Stimulated activated CD8-positive, alpha-beta memory T cell treated with anti-CD3 and anti-CD28 coated beads, Interleukin-7, amount 100 ng/mL, for 24 hours (primary cell): ENCODE results near the gene ARHGEF33.
"Not testable (repeated sequence)": the region's sequence is repeated elsewhere in the genome, so short reads cannot be mapped to it uniquely, and the experiment has no call there.

ENCODE experiments used
- DNase-seq: peaks from one replicate; pipeline ENCODE4 v3.0.0-alpha.2; 2020; ENCODE audit warnings: low read depth

The ARHGEF33 gene

DNA sequence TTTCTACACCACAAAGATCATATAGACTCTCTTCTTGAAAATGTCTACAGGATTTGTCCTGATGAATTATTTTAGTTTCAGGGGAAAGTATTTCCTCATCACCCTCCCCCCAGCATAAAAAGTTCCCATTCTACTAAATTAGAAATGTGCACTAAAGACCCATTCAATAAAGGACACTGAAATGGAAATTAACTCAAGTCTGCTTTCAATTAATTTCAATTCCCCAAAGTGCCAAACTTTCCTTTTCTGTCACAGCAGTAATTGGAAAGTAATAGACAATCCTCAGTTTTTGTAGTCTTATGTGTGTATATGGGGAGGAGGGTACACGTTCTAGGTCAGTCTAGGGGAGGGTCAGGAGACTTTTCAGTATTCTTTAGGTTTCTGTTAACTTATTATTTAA, 21.5 kb downstream of the ARHGEF33 start:
- no peak for DNase-seq

DNA sequence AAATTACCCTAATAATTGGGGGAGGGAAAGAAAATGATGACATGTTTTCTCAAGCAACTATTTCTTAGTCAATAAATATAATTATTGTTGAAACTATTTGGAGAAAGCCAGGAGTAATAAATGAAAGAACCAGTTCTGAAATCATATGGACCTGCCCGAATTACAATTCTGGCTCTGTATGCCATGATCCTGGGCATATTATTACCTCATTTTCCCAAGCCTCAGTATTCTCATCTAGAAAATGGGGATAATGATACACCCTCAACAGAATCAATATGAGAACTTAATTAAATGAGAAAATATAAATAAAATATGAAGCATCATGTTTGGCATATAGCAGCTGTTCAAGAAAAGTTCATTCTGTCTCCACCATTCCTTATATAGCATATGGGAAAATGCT, 22.9 kb downstream of the ARHGEF33 start:
- DNase-seq, result no peak

DNA sequence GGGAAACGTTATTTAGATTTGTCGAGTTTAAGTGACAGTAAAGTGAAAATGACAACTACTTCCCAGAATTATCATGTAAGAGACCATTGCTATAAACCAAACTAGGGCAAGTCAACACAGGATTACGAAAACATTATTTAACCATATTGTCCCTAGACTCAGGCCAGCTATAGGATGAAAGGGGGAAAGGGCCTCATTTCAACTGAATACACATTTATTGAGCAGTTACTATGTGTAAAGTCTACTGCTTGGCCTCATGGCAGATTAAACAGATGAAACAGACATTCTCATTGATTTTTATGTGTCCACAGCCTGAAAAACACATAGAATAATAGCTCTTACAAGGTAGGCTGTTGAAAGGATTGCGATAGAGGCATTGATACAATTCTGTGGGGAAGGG, 32.7 kb downstream of the ARHGEF33 start:
- DNase-seq, result no peak

DNA sequence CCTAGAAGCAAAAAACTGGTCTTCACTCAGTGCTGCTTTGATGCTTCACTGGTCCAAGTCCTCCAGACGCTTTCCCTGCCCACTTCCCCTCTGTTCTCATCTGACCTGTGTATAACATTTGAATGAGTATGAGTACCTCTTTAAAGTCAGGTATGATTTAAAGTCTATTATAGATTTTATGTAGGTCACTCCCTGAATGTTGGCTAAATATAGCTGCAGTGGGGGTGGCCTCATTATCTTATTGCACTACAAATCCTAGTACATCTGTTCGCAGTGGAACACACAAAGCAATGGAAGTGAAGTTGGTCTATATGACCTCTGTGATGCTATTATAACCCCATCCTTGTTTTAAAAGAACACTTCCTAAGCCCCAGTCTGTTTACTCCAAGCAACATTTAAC, 33.2 kb downstream of the ARHGEF33 start:
- no peak for DNase-seq

DNA sequence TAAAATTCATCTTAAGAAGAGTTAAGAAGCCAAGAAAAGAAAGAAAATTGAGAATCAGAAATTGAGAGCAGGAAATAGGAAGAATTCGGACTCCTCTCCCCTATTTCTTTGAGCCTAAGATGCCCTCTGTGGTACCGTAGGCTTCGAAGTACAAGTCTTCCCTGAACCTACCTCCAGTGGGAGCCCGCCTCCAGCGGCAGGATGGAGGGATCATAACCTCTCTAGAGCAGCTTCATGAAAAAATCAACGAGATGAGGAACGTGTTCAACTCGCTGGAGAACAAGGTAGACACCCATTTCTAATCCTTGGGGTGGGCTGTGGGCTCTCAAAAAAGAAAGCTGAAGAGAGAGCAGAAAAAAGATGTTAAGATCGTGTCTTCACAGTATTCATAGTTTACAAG, 36.3 kb downstream of the ARHGEF33 start:
- DNase-seq, result no peak

- no peak for DNase-seq
These were observed 40.9 kb downstream of the ARHGEF33 start for GRCh38 chr2:38930600-38930999.

- no peak for DNase-seq
These were observed 42.9 kb downstream of the ARHGEF33 start for GRCh38 chr2:38932586-38932985.

GRCh38 chr2:38933653-38934052, 44.0 kb downstream of the ARHGEF33 start:
- no peak for DNase-seq

DNA sequence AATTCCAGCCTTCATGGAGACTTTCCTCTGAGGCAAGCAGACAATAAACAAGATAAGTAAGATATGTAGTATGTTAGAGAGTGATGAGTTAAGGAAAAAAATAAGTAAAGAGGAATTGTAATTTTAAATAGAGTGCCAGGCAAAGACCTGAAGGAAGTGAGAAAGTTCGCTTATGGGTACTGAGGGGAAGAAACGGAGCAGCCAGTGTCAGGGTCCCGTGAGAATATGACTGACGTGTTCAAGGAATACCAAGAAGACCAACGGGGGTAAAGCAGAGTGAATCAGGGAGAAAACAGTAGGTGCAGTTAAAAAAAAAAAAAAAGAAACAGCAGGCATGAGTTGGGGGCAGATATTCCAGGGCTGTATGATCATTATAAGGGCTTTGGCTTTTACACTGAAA, 45.1 kb downstream of the ARHGEF33 start:
- no peak for DNase-seq

DNA sequence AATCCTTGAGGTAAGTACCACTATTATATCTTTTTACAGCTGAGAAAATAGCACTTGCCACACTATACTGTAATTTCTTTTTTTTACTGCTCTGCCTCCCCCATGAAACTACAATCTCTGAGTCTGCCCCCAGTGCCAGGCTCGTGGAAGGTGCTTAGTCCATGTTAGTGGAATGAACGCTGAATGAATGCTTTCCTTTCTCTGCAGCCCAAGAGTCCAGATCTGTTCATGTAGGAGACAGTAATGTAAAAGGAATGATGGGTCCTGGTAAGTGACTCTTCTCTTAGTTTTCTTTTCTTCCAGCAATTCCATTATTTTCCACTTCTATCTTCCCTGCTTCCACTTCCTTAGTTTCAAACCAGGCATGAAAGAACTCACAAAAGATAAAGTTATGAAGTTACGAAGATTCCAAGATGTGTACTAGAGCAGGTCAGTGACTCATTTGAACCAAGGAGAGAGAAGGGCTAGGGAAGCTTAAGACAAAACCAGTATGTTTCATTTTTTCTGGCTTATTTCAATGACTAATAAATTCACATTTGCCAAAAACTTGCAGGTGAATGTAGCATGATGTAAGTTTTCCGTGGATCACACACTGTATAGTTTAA, 46.0 kb downstream of the ARHGEF33 start:
- DNase-seq, result no peak

DNA sequence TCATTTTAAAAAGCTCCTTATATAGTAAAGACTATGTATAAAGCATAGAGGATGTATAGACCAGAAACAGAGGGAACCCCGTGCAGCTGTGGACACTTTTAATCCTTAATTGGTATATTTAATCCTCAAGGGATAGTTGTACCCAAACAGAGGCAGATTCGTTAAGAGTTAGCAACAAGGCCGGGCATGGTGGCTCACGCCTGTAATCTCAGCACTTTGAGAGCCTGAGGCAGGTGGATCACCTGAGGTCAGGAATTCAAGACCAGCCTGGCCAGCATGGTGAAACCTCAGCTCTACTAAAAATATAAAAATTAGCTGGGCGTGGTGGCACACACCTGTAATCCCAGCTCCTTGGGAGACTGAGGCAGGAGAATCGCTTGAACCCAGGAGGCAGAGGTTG, 46.8 kb downstream of the ARHGEF33 start:
- DNase-seq, result not testable (repeated sequence)

- no peak for DNase-seq
These were observed 47.9 kb downstream of the ARHGEF33 start for GRCh38 chr2:38937548-38937947.

- DNase-seq, result no peak
These were observed 51.1 kb downstream of the ARHGEF33 start for GRCh38 chr2:38940746-38941145.

DNA sequence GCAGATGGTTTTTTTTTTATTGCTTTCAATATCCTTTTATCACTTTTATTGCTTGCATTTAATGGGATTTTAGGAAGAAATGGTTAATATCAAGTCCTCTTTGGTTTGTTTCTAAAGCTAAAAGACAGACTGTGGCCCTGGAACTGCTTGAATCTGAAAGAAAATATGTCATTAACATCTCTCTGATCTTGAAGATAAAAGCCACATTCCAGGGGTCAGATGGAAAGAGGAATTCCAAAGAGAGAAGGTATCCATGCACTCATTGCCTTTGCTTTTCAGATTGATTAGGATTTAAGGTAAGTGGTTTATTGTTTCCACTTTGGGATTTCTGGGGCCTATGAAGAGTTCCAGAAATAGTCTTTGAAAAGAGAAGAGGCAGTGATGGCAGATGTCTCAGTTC, 54.1 kb downstream of the ARHGEF33 start:
- no peak for DNase-seq

- no peak for DNase-seq
These were observed 55.7 kb downstream of the ARHGEF33 start for GRCh38 chr2:38945372-38945771.

DNA sequence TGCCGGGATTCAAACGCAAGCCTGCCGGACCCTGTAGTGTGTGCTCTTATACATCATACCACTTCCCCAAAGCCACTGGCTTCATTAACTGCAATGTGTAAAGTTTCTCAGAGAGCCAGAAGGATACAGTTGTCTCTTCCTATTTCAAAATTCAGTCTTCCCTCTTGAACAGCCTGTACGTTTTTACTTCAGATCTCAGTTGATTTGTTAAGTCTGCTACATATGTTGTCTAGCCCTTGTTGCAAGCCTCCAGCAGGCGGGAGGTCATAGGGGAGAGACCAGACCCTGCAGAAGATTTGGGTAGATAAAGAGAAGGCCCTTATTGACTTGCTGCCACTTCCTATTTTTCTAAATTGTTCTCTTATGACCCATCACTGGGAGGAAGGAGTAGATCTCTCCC, 56.2 kb downstream of the ARHGEF33 start:
- no peak for DNase-seq

DNA sequence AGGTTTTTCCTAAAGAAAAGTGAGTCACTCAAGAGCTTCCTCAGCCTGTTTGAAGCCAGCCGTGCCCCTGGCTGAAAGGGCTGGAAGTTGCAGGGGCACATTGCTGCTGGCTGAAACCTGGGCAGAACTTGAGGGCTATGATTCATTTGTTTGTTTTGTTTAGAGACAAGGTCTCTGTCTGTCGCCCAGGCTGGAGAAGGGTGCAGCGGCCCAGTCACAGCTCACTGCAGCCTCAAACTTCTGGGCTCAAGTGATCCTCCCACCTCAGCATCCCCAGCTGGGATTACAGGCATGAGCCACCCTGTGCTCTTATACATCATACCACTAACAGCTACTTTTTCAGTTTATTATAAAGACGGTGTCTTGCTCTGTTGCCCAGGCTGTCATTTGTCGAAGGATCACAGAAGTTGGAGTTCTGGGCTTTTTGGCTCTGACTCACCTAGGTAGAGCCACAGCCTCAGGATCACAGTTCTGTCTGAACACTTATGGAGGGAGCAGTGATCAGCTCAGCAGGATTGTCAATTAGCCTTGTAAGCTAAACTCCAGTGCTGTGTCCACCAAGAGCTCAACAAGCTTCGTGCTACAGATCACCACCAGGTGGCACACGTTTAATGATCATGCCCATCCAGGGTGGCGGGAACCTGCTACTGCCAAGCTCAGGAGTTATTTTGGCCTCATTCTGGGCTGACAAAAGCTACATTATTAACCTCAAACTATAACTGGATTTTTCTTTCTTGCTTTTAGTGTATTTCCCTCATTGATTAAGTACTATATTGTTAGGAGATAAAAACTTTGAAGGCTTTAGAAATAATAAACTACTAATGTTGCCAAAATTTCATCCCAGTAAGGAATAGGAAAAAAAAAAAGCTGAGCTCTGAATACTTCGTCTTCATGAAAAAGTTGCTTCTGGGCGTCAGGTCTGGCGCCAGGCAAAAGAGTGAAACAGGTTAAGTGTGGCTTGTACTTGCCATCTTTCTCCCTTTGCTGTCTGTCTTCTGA, 57.9 kb downstream of the ARHGEF33 start:
- peak; percentile 34 for DNase-seq

DNA sequence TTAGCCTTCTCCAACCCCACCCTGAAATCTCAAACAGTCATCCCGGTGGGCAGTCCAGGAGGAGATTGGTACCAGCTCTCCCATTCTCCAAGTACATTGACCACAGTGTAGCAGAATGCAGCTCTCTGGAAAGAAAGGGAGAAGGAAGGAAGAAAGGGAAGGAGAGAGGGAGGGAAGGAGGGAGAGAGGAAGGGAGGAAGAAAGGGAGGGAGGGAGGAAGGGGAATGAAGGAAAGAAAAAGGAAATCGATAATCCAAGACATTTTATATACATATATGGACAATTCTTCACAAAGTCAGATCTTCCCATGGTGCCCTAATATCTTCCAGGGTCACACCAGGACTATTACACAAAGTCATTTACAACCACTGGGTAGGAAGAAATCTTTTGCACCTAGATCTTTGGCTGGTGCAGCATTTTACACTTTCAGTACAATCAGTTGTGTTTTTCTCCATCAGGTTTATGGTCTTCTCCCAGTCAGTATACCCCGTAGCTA, 58.8 kb downstream of the ARHGEF33 start:
- no peak for DNase-seq

DNA sequence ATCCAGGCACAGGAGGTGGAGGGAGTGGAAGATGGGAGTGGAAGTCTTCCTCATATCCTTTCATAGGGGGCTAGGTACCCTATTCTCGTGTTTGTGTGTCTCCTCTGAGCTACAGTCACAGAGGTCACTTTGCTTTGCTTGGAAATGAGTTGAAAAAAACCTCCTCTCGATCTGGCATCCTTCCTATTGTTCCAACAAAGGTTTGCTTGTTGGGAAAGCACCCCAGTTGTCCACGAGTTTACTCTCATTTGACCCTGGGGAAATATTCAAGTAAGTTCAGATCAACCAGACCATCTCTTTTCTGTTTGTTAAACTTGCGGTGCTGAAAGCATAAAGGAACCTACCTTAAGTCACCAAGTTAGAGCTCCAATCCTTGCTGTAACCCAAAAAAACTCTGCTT, 59.3 kb downstream of the ARHGEF33 start:
- no peak for DNase-seq

DNA sequence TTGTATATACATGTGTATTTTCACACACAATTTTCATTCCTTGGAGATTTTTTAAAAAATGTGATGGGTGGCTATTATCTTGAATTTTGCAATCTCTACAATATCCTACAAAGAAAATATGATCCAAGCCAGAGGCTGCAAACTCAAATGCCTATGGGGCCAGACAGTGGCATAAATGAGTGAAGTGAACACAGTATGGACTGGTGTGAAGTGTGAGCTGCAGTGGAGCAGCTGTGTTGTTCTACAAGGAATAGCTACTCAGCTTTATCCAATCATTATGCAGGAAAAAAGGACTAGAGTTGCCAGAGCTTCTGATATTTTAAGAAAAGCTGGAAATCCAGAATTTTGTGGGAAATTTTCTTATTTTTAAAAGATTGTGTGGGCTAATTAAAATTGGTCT, 62.1 kb downstream of the ARHGEF33 start:
- no peak for DNase-seq

GRCh38 chr2:38957972-38958371, 68.3 kb downstream of the ARHGEF33 start:
- DNase-seq, result no peak

DNA sequence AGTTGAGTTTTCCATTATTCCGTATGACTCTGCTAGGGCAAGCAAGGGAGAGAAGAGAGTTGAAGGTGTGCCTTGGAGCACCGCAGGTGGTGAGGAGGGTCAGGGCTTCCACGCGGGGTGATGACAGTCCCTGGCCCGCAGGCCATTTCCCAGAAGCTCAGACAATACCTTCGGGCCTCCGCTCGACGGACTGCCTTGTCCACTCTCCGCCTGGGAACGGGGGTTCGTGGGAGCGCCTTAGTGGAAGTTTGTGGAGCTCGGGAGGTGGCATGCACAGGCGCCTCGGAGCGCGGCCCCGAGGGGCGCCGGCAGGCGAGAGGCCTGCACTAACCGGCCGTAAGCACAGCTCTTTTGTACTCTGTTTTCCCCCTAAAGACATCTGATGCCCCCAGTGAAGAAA, 69.8 kb downstream of the ARHGEF33 start:
- DNase-seq, result no peak

DNA sequence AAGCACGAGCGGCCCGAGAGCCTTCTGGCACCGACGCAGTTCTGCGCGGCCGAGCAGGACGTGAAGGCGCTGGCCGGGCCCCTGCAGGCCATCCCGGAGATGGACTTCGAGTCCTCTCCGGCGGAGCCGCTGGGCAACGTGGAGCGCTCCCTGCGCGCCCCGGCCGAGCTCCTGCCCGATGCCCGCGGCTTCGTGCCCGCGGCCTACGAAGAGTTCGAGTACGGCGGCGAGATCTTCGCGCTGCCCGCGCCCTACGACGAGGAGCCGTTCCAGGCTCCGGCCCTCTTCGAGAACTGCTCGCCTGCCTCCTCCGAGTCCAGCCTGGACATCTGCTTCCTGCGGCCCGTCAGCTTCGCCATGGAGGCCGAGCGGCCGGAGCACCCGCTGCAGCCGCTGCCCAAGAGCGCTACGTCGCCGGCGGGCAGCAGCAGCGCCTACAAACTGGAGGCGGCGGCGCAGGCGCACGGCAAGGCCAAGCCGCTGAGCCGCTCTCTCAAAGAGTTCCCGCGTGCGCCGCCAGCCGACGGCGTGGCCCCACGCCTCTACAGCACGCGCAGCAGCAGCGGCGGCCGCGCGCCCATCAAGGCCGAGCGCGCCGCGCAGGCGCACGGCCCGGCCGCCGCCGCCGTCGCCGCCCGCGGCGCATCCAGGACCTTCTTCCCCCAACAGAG, 70.4 kb downstream of the ARHGEF33 start:
- peak; percentile 29 for DNase-seq
